CD4-positive, alpha-beta T cell treated with Interferon gamma for 1 hour (primary cell): Measurements from ENCODE around the gene IRAK1.

Experiments used
- DNase-seq: peaks from one replicate; pipeline ENCODE4 v3.0.0-alpha.2; 2020

IRAK1 gene

GRCh38 chrX:154040307-154040756 lies 20.6 kb upstream of the IRAK1 start:
- peak; percentile 19 for DNase-seq

- no peak for DNase-seq
Observed at GRCh38 chrX:154039577-154039976, 19.9 kb upstream of the IRAK1 start.

GRCh38 chrX:154038656-154039055 lies 19.0 kb upstream of the IRAK1 start:
- DNase-seq, result no peak

GRCh38 chrX:154037754-154038153 lies 18.1 kb upstream of the IRAK1 start:
- no peak for DNase-seq

GRCh38 chrX:154036513-154036912 lies 16.8 kb upstream of the IRAK1 start:
- no peak for DNase-seq

- DNase-seq, result no peak
Observed at GRCh38 chrX:154033848-154034247, 14.1 kb upstream of the IRAK1 start.

- DNase-seq, result no peak
Observed at GRCh38 chrX:154032653-154033052, 13.0 kb upstream of the IRAK1 start.

- no peak for DNase-seq
Observed at GRCh38 chrX:154032160-154032559, 12.5 kb upstream of the IRAK1 start.

- DNase-seq, result no peak
Observed at GRCh38 chrX:154030715-154031305, 11.1 kb upstream of the IRAK1 start.

GRCh38 chrX:154030266-154030665 lies 10.6 kb upstream of the IRAK1 start:
- no peak for DNase-seq

- DNase-seq, result no peak
Observed at GRCh38 chrX:154029439-154029838, 9.7 kb upstream of the IRAK1 start.

GRCh38 chrX:154028502-154029184 lies 8.9 kb upstream of the IRAK1 start:
- DNase-seq, result no peak

- no peak for DNase-seq
Observed at GRCh38 chrX:154027986-154028385, 8.3 kb upstream of the IRAK1 start.

- no peak for DNase-seq
Observed at GRCh38 chrX:154027022-154027402, 7.3 kb upstream of the IRAK1 start.

GRCh38 chrX:154026136-154027021 lies 6.7 kb upstream of the IRAK1 start:
- DNase-seq, result no peak

- DNase-seq, result no peak
Observed at GRCh38 chrX:154025230-154025629, 5.5 kb upstream of the IRAK1 start.

GRCh38 chrX:154024271-154024670 lies 4.6 kb upstream of the IRAK1 start:
- DNase-seq, result no peak

GRCh38 chrX:154023276-154024000 lies 3.7 kb upstream of the IRAK1 start:
- DNase-seq, result no peak

GRCh38 chrX:154022108-154022507 lies 2.4 kb upstream of the IRAK1 start:
- DNase-seq, result no peak

GRCh38 chrX:154021131-154021611 lies 1.5 kb upstream of the IRAK1 start:
- DNase-seq, result peak; percentile 34

- peak; percentile 18 for DNase-seq
Observed at GRCh38 chrX:154020536-154021115, 924 bp upstream of the IRAK1 start.

- no peak for DNase-seq
Observed at GRCh38 chrX:154019061-154019621, 561 bp downstream of the IRAK1 start.
